ENCODE measurements around the gene EML2. TPM values are rescaled to one million over a fixed set of nuclear protein-coding genes. Genes with fewer than 3 reads are reported as not detected.

Gene EML2
- polyA plus RNA-seq, 1 experiment, result 10.8 TPM

DNA sequence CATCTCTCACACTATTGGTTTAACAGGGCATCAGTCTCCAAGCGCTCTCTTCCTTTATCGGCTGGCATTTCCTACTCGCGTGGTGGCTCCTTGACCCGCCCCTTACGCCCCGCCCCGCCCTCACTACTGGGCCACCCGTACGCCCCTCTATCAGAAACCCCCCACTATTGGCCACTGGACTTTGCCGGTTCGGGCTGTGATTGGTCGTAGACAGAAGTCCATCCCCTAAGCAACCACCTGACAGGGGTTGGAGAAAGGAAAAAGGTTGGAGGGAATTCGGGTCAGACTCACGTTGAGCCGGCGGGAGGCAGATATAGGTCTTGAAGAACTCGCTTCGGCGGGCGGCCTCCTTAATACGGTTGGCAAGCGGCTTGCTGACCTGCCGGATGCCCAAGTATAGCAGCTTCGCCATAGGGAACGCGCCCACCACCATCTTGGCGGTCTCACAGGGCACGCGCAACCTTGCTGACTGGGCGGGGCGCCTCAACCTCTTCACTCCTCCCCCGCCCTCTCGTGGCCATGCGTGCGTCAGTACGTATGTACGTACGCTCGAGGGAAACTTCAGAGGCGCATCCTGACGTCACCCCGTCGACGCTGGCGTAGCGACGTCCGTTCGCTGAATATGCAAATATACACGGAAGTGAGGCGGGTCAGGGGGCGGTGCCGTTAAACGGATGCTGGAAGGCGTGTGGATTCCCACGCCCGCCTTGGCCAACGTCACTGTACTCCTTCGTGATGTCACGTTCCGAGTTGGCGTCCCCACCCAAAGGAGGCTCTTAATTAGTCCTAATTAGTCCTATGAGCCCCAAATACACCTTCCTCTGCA lies 54.7 kb downstream of the EML2 start, which contains the start of gene OPA3:
Gene OPA3 (minus strand): TSS at position 471 of the 826 bp plus-strand sequence. CDS start 38 bp downstream, at position 433.
- ChIA-PET POLR2A (interaction anchor here (1.1 to 1.4 kb wide), 3 partner anchors 29 to 57 kb away, joined by 3 to 11 read pairs (median 3); no protein-coding TSS in a partner anchor), CTCF (interaction anchor here (0.6 kb wide), 1 partner anchor 58 kb away, joined by 3 read pairs; no protein-coding TSS in a partner anchor)
- peak; percentile 100 for DNase-seq (ENCODE audit: low read depth, low spot score)
- Histone ChIP-seq H3K9me3 (ENCODE audit: control insufficient read depth, insufficient read depth, low read length) (no peaks in the 10 kb centered on the region), H3K4me3 (ENCODE audit: low read depth, low read length) (peak within 1 kb of the TSS; percentile 92), H3K27ac (ENCODE audit: low read depth, low read length) (peak within 1 kb of the TSS; percentile 97), H3K27me3 (ENCODE audit: control insufficient read depth, insufficient read depth, low read length) (no peaks in the 10 kb centered on the region)
- no peak for TF ChIP-seq CTCF (IDR thresholded peaks at IDR 0.05; ENCODE audit: low read depth, low read length)

GRCh38 chr19:45581576-45581975 lies 57.6 kb downstream of the EML2 start:
- Histone ChIP-seq H3K27ac (ENCODE audit: low read depth, low read length) (no peak overlapping the region), H3K4me3 (ENCODE audit: low read depth, low read length) (no peak overlapping the region), H3K9me3 (ENCODE audit: control insufficient read depth, insufficient read depth, low read length) (no peaks in the 10 kb centered on the region), H3K27me3 (ENCODE audit: control insufficient read depth, insufficient read depth, low read length) (no peaks in the 10 kb centered on the region)
- DNase-seq (ENCODE audit: low read depth, low spot score), result no peak
- POLR2A ChIA-PET, result no interaction called here
- CTCF ChIA-PET, result no interaction called here
- TF ChIP-seq CTCF (IDR thresholded peaks at IDR 0.05; ENCODE audit: low read depth, low read length), result no peak

- DNase-seq (ENCODE audit: low read depth, low spot score), result no peak
These were observed 60.3 kb downstream of the EML2 start for GRCh38 chr19:45578861-45579260.

DNA sequence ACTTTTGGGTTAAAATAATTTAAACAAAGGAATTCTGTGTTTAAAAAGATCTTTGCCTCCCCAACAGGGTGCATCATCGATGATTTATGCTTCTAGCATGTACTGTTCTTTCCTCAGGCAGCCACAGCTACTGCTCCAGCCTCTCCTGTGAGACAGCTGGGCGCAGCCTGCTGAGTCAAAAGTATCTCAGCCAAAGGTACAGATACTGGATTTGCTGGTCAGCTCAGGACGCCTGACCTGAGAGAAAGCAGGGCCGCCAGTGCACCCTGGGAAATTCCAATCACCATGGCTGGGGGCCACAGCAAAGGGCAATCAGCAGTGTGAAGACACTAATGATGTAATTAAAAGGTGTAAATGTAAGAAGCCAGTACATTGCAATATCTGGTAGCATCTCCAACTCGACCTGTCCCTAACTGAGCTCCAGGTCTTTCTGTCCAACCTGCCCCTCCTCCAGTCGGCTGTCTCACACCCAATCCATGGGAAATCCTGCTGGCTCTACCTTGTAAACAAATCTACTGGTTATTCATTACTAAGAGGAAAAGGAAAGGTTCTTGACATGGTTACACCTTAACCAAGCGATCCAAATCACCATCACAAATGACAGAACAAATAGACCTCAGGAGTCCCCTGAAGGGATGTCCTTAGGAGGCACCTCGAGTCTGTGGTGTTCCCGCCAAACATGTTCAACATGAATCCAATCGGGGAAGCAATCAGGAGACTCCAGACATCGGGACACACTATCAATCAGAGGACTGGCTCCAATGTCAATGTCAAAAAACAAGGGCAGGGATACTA lies 61.9 kb downstream of the EML2 start:
- Histone ChIP-seq H3K9me3 (ENCODE audit: control insufficient read depth, insufficient read depth, low read length) (no peaks in the 10 kb centered on the region), H3K27me3 (ENCODE audit: control insufficient read depth, insufficient read depth, low read length) (no peaks in the 10 kb centered on the region), H3K27ac (ENCODE audit: low read depth, low read length) (peak overlapping the region; percentile 95), H3K4me3 (ENCODE audit: low read depth, low read length) (no peak overlapping the region; the same call in 1 of the 2 replicates)
- TF ChIP-seq CTCF (IDR thresholded peaks at IDR 0.05; ENCODE audit: low read depth, low read length), result no peak
- ChIA-PET CTCF (interaction anchor here (1.4 kb wide), 1 partner anchor 19 kb away, joined by 4 read pairs; no protein-coding TSS in a partner anchor), POLR2A (interaction anchor here (0.5 to 1.8 kb wide), 4 partner anchors 25 to 69 kb away, joined by 3 to 6 read pairs (median 4); no protein-coding TSS in a partner anchor)
- peak; percentile 80 for DNase-seq (ENCODE audit: low read depth, low spot score)

More at GRCh38 chr19:45578861-45579260, 60.3 kb downstream of the EML2 start:
- TF ChIP-seq CTCF (IDR thresholded peaks at IDR 0.05; ENCODE audit: low read depth, low read length), result no peak
- CTCF ChIA-PET, result no interaction called here
- H3K9me3 ChIP-seq (ENCODE audit: control insufficient read depth, insufficient read depth, low read length), result no peaks in the 10 kb centered on the region
- POLR2A ChIA-PET, result no interaction called here
- peak overlapping the region; percentile 21 for H3K27ac ChIP-seq (ENCODE audit: low read depth, low read length)
- H3K4me3 ChIP-seq (ENCODE audit: low read depth, low read length), result no peak overlapping the region
- H3K27me3 ChIP-seq (ENCODE audit: control insufficient read depth, insufficient read depth, low read length), result no peaks in the 10 kb centered on the region
